Stimulated activated CD4-positive, alpha-beta T cell treated with anti-CD3 and anti-CD28 coated beads, Interleukin-15, amount 100 ng/mL, for 1 hour (primary cell): ENCODE results near the gene COL2A1.

ENCODE experiments used
- DNase-seq, 2 donors: peaks; one replicate each; pipeline ENCODE4 v3.0.0-alpha.2; 2020; ENCODE audit warnings: low read depth in 1 of 2, low spot score in 1 of 2

The COL2A1 gene

GRCh38 chr12:47990351-47991105 is 13.7 kb downstream of the COL2A1 start:
- no peak for DNase-seq

- no peak for DNase-seq
Observed at GRCh38 chr12:47989666-47990065, 14.6 kb downstream of the COL2A1 start.

GRCh38 chr12:47989023-47989417 is 15.3 kb downstream of the COL2A1 start:
- no peak for DNase-seq

GRCh38 chr12:47988073-47989022 is 15.9 kb downstream of the COL2A1 start:
- DNase-seq, result no peak

GRCh38 chr12:47987411-47988072 is 16.7 kb downstream of the COL2A1 start:
- DNase-seq, result no peak

GRCh38 chr12:47986832-47987231 is 17.4 kb downstream of the COL2A1 start:
- DNase-seq, result no peak

- DNase-seq, result no peak
Observed at GRCh38 chr12:47986291-47986660, 18.0 kb downstream of the COL2A1 start.

GRCh38 chr12:47985596-47986290 is 18.5 kb downstream of the COL2A1 start:
- no peak for DNase-seq

- DNase-seq, result no peak
Observed at GRCh38 chr12:47984331-47984801, 19.9 kb downstream of the COL2A1 start.

- DNase-seq, result no peak
Observed at GRCh38 chr12:47983541-47984115, 20.6 kb downstream of the COL2A1 start.

- no peak for DNase-seq
Observed at GRCh38 chr12:47982770-47983169, 21.5 kb downstream of the COL2A1 start.

GRCh38 chr12:47982311-47982710 is 22.0 kb downstream of the COL2A1 start:
- no peak for DNase-seq

- DNase-seq, result no peak
Observed at GRCh38 chr12:47981496-47982260, 22.6 kb downstream of the COL2A1 start.

- DNase-seq, result no peak
Observed at GRCh38 chr12:47980779-47981495, 23.3 kb downstream of the COL2A1 start.

- no peak for DNase-seq
Observed at GRCh38 chr12:47980197-47980596, 24.1 kb downstream of the COL2A1 start.

- no peak for DNase-seq
Observed at GRCh38 chr12:47979686-47980085, 24.6 kb downstream of the COL2A1 start.

GRCh38 chr12:47979166-47979565 is 25.1 kb downstream of the COL2A1 start:
- DNase-seq, result no peak

GRCh38 chr12:47978598-47978873 is 25.7 kb downstream of the COL2A1 start:
- no peak for DNase-seq

GRCh38 chr12:47977772-47978597 is 26.3 kb downstream of the COL2A1 start:
- no peak for DNase-seq
